NCI-H2196 (cell line): Measurements from ENCODE around the gene MSL3B.
"Not testable (repeated sequence)": the region's sequence is repeated elsewhere in the genome, so short reads cannot be mapped to it uniquely, and the experiment has no call there.

Experiments used
- DNase-seq: peaks from one replicate; lab custom pipeline; 2025; ENCODE audit not compliant: unreplicated experiment; lab: John Stamatoyannopoulos, UW

Gene MSL3B

DNA sequence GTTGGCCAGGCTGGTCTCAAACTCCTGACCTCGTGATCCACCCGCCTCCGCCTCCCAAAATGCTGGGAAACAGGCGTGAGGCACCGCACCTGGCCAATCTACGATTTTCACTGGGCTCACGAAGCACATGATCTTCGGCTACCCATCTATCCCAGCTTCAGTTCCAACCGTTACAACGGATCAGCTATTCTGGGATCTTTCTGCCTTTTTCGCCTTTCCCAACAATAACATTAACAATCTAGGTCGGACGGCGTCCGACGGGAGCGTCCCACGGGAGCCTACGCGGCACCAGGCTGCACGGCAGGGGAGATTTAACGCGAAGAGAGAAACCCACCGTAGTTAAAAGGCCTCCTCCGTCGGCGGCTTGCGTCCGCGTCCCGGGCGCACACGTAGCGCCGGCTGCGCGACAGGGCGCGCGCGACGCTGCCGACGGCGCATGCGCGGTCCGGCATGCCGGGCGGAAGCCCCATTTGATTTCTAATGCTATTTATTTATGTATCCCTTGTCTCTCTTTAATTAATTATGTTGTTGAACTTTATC, at the start of gene MSL3B:
TSS of gene MSL3B (minus strand) at position 394 of the 540 bp plus-strand sequence.
- peak; percentile 64 for DNase-seq

DNA sequence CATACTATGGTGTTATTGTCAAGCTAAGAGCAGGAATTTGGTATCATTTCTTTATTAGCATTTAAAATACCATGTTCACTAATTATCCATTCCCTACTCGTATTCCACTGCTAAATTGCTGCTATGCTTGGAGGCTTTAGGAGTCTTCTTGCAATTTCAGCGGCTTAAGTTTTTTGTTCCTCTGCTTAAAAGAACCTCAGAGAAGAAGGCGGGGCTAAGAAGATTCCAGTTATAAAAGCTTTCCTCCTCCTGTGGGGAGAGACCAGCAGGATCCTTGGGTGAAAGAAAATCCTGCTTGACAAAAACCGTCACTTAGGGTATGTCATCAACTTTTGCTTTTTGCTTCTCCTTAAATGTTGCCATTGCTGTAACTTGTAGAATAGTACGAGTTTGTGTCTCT, 48.9 kb upstream of the MSL3B start, which contains the start of gene TRPM8:
TSS of gene TRPM8 (plus strand) at position 258 of the 400 bp plus-strand sequence. CDS start 9,165 bp downstream, outside the sequence.
- no peak for DNase-seq

DNA sequence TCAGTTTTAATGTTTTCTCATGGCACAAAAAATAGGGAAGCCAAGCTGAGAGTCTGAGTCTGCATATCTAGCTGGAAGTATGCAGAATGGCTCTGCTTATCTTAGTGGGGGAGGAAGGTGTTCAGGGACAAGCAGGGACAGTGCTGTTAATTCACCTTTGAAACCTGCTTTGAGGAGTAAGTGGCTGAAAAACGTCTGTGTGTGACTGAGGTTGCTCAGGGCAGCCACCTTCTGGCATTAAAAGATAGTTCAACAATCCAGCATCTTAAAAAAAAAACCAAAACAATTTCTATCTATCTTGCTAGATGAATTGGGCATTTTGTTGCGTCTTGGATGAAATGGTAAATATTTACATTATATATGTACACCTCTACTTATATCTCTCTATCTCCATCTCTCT, 46.9 kb upstream of the MSL3B start:
- DNase-seq = peak; percentile 51

DNA sequence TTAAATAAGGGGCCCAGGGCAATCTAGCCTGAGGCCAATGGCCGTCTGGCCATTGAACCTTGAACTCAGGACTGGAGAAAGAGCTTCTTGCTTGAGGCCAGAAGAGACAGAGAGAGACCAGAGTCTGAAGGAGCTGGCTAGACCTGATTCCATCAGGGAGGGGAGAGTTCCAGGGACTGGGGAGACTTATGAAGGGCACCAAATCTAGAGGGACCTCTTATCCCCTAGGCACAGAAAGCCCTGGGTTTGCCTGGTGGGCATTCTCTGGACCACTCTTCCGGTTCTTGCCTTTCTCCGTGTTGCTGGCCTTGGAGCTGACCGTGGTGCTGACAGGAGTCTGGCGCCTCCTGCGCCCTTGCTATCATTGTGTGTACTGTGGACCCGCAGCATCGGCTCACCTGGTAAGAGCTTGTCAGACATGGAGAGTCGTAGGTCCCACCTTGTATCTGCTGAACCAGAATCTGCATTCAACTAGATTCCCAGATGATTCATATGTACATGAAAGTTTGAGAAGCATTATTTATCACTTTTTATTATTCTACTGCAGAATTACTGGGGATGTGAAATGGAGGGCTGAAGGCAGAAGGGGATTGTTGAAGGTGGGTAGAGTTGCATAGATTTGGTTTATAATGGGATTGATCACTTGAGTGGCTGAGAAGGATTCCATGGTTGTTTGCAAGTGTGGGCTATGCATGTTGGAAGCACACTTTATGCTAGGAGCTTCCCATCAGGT, 44.7 kb upstream of the MSL3B start:
- DNase-seq = no peak

DNA sequence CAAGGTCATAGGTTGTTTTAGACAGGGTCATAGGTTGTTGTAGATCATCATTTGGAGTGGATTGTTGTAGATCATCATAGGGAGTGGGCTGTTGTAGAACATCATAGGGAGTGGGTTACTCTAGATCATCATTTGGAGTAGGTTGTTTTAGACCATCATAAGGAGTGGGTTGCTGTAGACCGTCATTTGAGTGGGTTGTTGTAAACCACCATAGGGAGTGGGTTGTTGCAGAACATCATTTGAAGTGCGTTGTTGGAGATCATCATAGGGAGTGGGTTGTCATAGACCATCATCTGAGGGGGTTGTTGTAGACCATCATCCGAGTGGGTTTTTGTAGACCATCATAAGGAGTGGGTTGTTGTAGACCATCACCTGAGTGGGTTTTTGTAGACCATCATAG, 39.4 kb upstream of the MSL3B start:
- no peak for DNase-seq

DNA sequence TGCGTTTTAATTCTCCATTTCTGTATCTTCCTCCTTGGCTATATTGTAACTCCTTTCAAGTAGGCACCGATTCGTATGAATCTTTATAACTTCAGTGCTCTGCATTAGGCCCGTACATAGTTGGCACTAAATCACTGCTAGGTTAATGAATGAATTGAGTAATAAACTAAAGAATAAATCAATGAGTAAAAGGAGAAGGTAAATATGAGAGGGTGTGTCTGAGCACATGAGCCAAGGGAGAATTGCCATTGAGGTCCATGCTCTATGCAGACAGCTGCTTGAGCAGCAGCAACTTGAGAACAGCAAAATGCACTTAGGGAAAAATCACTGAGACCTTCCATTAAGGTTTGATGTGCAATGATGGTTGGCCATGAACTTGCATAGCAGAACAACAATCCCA, 37.8 kb upstream of the MSL3B start:
- DNase-seq = no peak

DNA sequence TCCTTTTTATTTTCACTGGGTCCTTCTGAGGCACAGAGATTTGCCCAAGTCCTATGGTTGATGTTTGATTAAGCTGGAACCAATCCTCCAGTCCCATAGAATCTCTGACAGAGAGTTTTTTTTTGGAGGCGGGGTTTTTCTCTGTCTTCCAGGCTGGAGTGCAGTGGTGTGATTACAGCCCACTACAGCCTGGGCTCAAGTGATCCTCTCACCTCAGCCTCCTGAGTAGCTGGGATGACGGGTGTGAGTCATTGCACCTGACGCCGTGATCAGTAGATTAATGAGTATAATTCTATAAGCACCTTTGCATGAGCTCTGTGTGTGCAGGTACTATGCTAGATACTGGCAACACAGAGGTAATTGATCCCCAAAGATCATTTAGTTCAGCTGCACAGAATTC, 33.7 kb upstream of the MSL3B start:
- no peak for DNase-seq

DNA sequence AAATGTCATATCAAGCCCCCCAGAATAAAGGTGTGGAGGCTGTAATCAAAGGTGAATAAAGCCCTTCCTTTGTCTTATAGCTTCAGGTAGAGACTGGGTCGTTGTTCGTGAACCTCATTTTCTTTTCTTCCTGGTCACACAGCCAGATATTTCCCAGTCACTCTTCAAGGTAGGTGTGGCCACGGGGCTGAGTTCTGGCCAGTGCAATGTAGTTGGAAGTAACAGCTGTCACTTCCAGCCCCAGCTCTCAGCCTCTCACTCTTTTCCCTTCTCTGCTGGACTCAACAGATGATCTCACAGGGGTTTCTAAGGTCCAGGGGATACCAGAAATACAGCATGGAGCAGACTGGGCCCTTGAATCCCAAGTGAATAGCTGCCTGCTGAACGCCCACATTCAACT, 33.2 kb upstream of the MSL3B start:
- no peak for DNase-seq

DNA sequence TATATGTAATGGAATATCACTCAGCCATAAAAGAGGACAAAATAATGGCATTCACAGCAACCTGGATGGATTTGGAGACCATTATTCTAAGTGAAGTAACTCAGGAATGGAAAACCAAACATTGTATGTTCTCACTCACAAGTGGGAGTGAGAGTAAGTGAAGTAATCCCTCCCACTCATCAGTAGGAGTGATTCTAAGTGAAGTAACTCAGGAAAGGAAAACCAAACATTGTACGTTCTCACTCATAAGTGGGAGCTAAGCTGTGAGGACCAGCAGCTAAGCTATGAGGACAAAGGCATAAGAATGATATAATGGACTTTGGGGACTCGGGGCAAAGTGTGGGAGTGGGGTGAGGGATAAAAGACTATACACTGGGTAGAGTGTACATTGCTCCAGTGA, 28.1 kb upstream of the MSL3B start:
- DNase-seq = not testable (repeated sequence)

DNA sequence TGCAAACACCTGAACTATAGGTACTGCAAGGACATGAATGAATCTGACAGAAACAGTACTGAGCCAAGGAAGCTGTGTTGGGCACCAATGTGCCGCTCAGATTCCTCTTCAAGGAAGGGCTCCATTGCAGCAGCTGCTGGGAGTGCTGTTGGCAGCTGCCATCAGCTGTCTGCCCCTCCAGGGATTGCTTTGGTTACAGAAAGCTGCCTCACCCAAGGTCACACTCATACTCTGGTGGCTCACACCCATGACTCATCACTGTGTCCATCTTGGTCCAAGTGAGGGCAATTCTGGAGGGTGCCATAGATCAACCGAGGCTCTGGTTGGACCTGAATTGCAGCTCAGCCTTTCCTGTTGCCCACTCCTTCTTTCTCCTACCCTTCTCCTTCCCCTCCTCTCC, 24.6 kb upstream of the MSL3B start:
- DNase-seq = peak; percentile 26

DNA sequence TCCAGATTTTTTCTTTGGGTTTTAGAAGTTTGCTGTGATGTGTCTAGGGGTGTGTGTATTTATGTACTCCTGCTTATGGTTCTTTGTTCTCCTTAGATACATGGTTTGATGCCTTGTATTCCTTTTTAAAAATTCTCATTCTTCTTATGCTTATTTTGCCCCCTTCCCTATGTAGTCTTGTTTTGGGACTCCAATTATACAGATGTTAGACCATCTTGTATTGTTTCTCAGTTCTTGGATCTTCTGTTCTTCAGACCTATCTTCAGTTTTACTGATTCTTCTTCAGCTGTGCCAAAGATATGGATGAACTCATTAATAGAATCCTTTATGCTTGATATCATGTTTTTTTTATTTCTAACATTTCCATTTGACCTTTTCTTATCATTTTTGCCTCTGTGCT, 14.2 kb upstream of the MSL3B start:
- DNase-seq = no peak

DNA sequence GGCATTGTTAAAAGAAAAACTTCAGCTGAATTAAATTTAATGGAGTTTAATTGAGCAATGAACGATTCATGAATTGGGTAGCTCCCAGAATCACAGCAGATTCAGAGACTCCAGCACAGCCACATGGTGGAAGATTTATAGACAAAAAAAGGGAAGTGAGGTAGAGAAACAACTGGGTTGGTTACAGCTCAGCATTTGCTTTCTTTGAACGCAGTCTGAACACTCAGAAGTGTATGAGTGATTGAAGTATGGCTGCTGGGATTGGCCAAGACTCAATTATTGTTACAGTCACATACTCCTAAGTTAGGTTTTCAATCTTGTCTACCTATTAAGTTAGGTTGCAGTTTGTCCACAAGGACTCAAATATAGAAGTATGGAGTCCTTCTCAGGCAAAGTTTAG, 3.9 kb upstream of the MSL3B start:
- not testable (repeated sequence) for DNase-seq

DNA sequence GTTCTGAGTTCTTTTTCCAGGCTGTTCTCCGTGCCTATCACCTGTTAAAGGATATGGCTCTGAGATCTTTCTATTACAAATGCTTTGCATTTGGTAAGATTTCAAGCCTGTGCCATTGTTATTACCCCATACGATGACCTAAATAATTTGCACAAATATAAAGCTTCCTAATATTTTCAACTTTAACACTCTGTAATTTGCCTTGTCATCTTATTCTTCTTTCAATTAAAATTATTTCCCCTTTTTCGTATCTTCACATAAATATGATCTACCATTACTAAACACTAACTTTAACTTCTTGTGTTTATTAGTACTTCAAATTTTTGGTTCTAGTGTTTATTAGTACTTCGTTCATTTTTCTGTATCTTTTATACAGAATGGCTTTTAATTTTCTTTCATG, 3.2 kb upstream of the MSL3B start:
- DNase-seq = no peak

DNA sequence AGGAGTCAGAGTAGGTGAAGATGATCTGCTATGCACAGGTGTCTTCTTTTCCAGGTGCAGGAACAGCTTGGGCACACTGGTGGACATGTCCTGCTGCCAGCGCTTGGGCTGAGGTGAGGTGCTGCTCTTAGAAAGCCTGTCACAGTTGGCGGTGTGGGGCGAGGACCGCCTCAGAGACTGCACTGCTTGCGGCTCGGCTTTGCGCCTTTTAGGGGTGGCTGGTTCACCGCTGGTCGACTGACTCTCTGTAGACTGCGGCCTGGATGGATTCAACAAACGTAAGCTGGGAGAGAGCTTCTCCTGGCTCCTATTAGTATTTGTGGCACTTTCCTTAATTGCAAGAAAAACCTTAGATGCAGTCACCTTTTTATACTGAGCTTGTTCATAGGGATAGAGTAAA, 1.7 kb downstream of the MSL3B start:
- no peak for DNase-seq

DNA sequence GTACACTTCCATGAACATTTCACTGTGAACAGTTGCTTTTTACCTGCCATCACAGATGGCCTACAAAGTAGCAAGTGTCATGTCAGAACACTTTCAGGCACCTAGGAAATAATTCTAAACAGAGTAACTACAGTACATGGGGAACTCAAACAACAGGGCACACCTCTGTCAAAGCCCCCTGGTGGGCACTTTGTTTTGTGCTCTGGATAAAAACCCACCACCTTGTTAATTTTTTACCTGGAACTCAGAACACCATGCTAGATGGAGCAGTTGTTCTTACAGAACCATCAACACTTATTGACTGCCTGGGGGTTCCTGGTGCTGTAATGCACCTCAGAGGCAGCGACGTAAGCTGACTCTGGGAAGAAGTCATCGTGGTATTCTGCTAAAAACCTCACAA, 2.3 kb downstream of the MSL3B start:
- DNase-seq = no peak

DNA sequence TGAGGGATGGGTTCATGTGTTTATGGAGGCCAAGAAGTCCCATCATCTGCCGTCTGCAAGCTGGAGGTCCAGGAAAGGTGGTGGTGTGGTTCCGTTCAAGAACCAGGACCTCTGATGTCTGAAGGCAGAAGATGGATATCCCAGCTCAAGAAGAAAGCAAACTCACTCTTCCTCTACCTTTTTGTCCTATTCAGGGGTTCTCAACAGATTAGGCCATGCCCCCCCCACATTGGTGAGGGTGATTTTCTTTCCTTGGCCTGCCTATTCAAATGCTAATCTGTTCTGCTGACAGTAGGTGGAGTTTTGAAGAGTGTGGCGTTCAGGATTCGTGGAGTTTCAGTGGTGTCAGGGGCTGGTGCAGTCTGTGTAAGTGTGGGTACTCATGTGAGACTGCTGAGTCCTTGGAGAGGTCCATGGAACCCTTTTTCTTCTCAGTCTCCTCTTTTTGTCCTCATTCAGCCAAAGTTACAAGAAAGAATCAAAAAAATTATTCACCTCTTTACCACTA, 5.9 kb downstream of the MSL3B start:
- DNase-seq = no peak

DNA sequence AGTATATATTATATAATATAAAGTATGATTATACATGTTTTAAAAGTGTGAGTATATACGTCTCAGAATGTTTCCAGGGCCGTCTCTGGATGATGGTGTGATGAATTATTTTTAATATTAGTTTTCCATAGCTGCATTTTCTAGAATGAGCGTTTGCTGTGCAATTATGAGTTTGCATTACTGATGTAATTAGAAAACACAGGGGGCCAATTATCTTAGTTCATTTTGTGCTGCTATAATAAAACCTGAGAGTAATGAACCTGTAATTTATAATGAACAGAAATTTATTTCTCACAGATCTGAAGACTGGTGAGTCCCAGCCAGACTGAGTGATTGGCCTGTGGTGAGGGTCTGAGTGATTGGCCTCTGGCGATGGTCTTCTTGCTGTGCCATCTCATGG, 9.9 kb downstream of the MSL3B start:
- DNase-seq = no peak

DNA sequence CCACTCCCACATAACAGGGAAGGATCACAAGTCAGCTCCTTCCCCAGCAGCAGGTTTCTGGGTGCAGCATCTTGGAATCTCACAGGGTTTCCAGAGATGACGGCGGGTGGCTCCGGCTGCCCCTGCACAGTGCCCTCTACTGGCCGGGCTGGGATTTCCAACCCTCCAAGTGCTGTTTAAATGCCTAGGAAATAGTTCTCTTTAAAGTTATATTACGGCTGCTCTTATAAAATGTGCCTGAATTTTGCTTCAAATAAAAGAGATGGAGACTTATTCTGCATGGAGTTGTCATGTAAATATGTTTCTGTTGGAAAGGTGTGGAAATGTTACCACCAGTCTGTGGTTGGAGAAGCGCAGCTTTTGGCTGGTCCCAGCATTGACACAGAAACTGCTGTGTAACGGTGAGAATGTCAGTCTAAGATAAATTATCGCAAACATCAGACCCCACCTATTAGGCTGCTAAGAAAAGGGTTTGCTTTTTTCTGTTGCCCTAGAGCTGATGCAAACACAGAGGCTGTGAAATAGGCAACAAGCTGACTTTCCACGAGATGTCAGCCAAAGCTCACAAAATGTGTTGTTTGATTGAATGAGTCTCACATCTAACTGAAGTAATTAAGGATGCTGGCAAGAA, 10.6 kb downstream of the MSL3B start:
- DNase-seq = no peak

DNA sequence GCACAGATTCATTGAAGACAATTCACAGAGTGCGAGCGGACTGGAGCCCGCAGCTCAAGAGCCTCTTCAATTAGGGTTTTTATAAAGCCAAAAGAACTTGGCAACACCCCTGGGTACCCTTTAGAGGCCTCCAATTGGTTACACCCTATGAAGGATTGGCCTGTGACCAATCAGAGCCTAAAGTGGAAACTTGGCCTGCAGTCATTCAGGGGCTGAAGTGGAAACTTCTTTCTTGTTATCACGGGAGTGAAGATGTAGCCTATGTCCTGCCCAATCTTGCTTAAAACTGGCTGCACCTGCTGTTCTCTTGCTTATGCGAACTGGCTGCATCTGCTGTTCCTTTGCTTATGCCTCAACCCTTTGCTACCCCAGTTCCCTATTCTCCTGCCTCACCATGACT, 12.0 kb downstream of the MSL3B start:
- no peak for DNase-seq

DNA sequence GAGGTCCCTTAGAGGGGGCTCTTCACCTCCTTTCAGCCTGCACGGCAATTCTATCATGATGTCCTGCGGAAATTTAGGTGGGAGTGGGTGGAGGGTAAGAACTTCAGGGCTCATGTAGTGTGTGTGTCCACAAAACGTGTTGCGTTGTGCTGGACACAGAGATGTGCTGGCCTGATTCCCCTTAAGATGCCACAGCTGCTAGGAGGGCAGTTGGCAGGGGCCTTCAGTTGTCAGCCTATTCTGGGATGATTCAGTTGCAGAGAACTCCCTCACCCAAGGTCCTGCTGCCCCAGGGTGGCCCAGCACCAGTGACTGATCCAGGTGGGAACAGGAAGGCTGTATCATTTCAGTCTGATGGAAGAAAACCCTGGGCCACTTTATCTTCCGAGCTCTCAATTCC, 12.8 kb downstream of the MSL3B start:
- DNase-seq = no peak

DNA sequence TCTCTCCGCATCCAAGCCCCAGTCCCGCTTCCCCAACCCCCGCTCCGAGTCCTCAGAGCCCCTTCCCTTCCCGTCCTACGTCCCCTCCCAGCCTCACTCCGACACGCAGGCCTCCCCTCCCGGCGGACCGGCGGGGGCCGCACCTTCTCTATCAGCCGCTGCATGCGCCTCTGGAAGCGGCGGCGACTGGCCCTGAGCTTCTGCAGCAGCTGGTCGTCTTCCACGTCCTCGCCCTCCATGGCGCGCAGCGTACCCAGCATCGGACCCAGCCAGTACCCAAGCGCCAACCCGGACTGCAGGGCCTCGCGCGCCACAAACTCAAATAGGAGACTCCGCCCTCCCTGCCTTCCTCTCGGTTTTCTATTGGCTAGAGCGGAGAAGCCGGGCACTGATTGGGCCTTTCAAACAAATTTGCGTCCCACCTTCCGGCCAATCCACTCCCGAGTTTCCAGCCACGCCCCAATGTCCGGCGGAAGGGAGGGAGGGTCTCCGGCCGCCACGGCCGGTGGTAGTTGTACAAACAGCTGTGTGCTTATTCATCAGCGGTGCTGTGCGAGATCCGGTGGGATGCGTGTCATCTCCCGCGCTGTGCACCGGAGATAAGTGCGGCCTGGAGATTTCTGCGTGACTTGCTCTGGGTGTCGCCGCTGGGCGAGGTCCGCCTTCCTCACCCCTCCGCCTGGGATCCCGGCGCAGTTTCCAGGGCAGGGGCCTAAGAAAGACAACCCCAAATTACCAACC, 13.8 kb downstream of the MSL3B start, which contains the start of gene HJURP:
TSS of gene HJURP (minus strand) at position 295 of the 741 bp plus-strand sequence. CDS start at position 260, 35 bp downstream.
- peak; percentile 96 for DNase-seq

DNA sequence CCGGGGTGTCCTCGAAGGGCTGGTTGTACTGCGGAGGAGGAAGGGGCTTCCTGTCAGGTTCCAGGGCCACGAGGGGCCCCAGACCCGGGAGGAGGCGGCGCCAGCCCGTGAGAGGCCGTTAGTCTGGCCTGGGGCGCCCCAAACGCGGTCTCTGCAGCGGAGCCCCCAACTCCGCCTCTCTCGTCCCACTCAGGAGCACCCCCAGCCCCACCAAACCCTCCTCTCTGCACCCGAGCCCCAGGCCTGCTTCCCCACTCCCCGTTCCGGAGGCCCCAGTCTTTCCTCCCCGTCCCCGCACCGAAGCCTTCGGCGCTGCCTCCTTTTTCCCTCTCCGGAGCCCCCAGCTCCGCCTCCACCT, 14.3 kb downstream of the MSL3B start:
- no peak for DNase-seq
